DMS114 treated with DMSO at 0.1 percent for 48 hours (cell line): ENCODE measurements around the gene SDR42E2.

Experiments used
- DNase-seq: peaks from one replicate; lab custom pipeline; 2025; ENCODE audit not compliant: unreplicated experiment; lab: John Stamatoyannopoulos, UW

SDR42E2 gene

GRCh38 chr16:22190776-22191531 is 28.6 kb downstream of the SDR42E2 start:
- DNase-seq: peak; percentile 98

DNA sequence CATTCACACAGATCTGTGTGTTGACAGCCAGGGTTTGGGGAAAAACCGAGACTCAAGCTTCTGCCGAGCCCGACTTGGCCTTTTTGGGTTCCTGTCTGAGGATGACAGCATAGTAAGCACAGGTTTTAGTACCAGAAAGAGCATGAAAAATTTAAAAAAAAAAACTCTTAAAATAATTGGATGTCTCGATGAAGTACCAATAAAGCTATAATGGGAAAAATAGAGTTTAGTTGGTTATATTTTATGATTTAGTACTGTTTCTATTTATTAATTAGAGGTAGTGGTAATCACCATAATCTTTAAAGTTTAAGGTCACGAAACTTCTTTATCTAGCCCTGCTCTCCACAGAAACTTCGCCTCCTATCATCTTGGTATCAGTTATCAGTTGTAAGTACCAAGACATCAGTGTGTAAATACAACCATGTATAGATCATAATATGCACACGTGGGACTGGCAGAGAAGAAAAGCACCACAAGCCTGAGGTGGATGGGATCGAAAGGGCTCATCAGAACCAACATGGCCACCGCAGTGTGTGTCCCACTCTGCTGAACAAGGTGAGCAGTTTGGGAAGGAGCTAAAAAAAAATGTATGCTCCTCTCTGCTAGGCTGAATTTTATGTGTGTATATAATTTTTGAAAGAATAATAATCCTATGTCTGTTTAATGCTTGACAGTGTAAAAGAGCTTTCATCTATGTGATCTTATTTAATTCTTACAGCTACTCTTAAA is 29.4 kb downstream of the SDR42E2 start:
- no peak for DNase-seq

GRCh38 chr16:22192261-22193062 is 30.2 kb downstream of the SDR42E2 start:
- no peak for DNase-seq

DNA sequence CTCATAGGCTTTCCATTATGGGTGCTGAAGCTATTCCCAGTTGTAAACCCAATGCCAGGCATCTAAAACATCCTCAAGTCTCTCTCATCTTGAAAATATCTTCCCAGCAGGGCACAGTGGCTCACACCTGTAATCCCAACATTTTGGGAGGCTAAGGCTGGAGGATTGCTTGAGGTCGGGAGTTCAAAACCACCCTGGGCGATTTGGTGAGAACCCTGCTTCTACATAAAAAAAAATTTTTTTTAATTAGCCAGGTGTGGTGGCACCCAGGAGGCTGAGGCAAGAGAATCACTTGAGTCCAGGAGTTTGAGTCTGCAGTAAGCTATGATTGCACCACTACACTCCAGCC is 30.7 kb downstream of the SDR42E2 start:
- no peak for DNase-seq

DNA sequence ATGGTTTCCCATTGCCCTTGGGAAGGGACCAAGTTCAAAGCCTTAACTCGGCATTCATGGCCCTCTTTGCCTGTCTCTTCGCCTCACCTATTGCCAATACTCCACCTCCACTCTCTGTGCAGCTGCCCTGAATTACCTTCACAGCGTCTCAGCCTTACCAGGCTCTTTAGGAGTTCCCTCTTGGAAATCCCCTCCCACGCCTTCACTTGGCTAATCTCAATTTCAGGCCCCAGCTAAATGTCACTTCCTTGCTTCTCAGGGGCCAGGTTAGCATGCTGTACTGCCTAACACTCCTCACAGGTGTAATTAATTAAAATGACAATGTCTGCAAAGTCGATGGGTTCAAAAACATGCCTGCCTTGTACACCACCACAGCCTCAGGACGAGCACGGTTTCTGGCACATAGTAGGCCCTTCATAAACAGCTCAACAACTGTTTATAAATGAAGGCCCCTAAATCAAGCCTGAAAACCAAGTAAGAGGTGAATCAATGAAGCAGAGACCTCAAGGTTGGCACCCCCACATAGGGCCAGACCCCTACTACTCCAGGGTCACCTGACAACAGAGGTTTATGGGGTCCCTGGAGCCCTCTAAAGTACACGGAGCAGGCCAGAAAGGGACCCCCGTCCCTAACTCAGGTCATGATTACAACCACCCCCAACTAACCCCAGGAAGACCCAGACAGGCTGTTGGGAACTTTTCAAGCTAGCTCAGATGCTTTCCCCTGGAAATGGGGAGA is 32.6 kb downstream of the SDR42E2 start:
- no peak for DNase-seq

DNA sequence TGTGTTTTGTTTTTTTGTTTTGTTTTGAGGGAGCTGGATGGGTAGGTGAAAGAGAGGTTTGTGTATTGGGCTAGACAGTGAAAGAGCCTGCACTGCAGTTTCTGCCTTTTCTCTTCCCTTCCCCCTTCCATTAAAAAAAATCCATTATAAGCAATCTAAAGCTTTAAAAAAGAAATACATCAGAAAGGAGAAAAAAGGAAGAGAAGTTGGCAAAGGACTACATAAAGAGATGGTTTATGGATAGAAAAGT is 33.1 kb downstream of the SDR42E2 start:
- DNase-seq: no peak

DNA sequence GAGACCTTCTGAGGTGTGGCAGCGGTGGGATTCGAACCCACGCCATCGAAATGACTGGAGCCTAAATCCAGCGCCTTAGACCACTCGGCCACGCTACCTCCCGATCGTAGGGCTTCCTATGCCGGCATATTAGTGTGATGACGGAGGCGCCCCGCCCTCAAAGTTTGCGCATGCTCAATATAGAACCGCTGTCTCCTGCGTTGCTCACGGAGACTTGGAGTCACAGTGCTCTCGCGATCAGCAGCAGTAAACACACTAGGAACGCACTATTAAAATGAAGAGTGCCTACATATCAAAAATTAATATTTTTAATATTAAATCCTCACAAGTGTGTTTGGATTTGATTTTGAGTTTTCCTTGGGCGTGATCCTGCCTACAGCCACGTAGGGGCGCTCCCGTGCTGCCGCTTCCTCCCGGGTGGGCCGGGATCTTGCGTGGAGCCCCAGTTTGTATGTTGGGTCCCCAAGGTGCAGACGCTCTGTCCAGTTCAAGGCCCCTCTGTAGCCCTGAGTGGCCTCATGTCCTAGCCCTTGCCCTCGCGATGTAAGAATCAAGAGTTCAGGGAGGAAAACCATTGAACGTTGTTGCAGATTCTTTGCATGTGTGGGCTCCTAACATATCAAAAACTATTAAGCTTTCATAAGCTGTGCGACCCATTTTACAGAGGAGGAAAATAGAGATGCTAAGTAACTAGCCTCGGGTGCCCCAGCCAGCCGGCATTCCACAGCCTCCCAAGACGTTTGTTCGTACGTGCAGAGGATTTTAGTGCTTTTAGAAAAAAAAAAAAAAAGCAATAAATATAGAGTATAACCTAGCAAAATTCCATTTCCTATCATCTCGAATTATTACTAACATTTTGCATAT is 33.6 kb downstream of the SDR42E2 start:
- DNase-seq: peak; percentile 77

- peak; percentile 37 for DNase-seq
Measured at GRCh38 chr16:22196559-22197168, 34.4 kb downstream of the SDR42E2 start.

DNA sequence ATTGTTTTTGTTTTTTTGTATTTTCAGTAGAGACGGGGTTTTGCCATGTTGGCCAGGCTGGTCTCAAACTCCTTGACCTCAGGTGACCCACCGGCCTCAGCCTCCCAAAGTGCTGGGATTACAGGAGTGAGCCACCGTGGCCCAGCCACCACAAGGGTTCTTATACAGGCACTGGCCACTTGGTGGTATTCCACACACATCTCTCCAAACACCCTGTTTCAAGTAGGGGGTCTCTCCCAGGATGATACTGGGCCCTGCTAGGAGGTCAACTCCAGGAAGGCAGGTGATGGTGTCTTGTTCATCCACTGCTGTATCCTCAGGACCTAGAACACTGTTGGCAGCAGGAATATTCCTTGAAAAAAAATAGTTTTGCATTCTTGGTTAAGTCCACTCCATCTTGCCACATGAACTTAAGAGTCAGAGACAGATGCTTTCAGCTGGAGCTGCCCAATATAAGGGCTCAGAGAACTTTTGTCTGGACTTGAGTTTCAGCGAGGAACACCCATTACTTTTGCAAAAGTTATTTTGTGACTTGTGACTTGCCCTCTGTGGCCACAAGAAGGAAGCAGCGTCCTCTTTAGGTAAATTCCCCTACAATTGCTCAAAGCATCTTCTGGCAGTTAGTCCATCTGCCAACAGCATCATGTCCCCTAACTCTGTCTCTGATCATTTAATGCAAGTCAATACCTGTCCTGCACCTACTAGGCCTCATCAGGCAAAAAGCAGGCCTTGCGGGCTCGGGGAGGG is 36.4 kb downstream of the SDR42E2 start:
- DNase-seq: no peak

GRCh38 chr16:22202261-22202637 is 39.9 kb downstream of the SDR42E2 start:
- DNase-seq: no peak

- no peak for DNase-seq
Measured at GRCh38 chr16:22203091-22203490, 40.8 kb downstream of the SDR42E2 start.

GRCh38 chr16:22204091-22204655 is 41.9 kb downstream of the SDR42E2 start:
- DNase-seq: no peak

GRCh38 chr16:22205577-22206012 is 43.3 kb downstream of the SDR42E2 start:
- no peak for DNase-seq

GRCh38 chr16:22206013-22206841 is 43.9 kb downstream of the SDR42E2 start, which contains the start of gene EEF2K:
Gene EEF2K, plus strand, starts transcription at chr16:22206278. Its CDS starts 19,452 bp downstream, at chr16:22225730.
- peak; percentile 92 for DNase-seq

GRCh38 chr16:22206842-22207714 is 44.8 kb downstream of the SDR42E2 start:
- DNase-seq: no peak

- DNase-seq: no peak
Measured at GRCh38 chr16:22207715-22208360, 45.5 kb downstream of the SDR42E2 start.

DNA sequence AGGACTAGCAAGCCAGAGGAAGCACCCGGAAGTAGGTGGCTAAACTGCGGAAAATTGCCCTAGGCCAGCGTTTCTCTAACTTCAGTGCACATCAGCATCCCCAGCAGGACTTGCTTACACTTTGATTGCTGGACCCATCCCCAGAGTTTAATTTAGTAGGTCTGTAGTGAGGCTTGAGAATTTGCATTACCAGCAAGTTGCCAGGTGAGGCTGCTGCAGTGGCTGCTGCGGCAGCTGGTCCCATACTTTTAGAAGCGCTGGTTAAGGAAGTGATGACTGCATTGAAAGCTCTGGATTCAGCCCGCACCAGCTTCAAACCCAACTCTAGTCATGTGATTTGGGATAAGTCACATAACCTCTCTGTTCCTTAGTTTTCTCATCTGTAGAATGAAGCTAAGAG is 48.0 kb downstream of the SDR42E2 start:
- DNase-seq: no peak
